ENCODE measurements around the gene FRRS1L.

FRRS1L gene

DNA sequence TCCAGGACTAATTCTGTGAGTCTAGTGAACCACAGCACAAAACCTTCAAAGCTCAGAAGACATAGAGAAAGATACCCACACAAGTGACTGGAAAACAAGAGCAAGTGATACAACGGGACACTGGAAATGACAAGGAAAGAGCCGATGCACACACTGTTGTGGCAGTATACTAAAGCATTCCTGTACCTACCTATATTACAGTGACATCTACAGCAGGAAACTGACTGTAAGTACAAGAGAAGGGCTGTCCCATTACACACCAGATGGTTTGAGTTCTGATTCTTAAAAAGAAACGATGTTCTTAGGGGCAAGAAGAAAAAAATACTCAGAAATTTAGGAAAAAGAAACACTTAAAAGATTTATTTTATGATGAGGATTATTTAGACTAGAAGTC lies 65.8 kb downstream of the FRRS1L start:
- no peak for DNase-seq

DNA sequence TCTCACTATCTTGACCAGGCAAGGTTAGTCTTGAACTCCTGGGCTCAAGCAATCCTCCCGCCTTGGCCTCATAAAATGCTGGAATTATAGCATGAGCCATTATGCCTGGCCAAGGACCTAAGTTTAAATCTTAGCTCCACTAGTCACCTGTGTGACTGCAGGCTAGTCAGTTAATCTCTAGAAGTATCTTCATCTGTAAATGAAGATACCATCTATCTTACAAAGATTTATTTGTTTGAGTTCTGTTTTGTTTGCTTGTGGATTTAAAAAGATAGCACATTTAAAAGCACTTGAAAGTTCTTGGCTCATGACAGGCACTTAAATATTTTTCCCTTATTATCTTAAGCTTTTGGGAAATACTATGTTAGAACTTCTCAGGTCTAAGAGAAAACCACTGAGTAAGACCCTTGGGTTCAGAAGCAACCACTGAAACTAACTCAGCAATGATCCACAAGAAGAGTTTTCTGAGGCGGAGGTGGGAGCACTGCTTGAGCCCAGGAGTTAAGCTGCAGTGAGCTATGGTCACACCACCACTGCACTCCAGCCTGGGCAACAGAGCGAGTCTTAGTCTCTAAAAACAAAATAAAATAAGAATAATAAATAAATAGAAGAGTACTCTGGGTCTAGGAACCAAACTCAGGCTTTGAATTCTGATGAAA lies 66.4 kb downstream of the FRRS1L start:
- no peak for DNase-seq

DNA sequence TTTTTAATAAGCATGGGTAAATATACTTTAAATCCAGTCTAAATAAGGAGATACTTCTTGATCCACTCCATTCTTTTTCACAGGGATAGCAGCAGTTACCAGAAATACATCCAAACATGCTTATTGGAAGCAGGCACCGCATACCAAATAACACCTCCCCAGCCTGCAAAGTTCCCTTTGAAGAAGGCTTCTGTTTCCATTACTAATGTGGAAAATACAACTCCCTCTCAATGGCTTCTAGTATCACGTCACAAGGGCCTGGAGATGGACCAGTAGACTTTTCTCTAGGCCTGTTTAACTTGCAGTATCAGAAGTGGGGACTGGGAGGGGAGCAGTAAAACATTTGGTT lies 68.1 kb downstream of the FRRS1L start:
- DNase-seq: no peak

DNA sequence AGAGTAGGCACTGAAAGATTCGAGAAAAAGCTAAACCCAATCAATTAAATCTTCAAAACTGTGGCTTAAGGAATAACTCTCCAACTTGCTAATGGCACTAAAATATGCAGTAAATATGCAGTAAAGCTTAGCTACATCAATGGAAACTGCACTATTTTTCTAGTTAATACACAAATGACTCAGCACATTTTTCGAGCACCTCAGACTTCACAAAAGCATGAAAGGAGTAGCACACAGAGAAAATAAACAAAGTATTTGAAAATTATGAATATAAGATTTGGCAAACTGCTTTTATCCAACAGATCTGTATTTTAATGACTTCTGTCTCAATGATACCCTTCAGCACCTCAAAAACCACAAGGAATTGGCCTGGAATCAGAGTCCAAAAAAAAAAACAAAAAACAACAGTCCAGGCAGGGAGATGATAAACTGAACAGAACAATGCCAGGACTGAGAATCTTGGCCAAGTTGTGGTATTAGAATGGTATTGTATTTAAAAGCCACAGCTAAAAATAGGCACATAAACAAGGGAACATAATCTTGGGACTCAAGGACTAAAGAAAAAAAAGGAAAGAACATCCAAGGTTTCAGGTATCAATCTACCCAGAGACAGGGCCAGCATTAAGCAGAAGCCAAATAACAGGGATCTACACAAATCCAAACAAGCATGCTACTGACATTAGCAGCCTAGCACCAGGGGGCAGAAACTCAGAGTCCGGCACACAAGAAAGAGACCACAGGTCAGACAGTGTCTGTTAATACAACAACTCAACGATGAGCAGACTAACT lies 68.7 kb downstream of the FRRS1L start:
- no peak for DNase-seq

- DNase-seq: no peak
Observed at GRCh38 chr9:109097146-109097545, 69.9 kb downstream of the FRRS1L start.

GRCh38 chr9:109095321-109095720 lies 71.7 kb downstream of the FRRS1L start:
- DNase-seq: no peak

DNA sequence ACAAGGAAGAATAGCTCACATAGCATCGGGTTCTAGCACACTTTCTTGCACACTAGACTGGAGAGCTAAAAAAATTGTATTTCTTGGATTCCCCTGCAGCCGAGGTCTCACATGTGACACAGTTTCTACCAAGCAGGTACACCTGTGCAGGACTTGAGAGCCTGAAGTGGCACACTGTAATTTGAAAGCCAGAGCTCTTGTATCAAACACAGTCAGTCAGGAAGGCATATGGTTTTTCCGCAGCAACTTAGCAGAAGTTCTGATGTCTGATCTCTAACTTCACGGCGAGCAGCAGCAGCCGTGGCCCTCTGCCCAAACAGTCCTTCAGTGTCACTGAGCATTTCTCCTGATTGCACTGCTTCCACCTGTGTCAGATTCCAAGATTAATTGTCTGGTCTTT lies 72.8 kb downstream of the FRRS1L start:
- no peak for DNase-seq

DNA sequence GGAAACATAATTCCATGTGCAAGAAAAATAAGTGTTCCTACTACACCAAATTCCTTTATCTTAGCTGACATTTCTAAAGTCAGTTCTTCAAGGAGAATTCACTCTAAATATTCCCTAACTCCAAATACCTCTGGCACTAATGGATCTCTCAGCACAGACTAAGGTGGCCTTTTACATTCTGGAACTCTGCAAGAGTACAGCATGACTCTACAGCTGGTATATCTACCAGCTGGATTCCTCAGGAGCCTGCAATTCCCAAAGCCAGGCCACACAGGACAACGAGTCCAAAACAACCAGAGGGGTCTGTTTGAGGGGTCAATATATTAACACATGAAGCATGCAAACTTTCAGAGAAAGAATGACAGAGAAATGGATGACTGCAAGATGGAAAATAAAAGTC lies 74.5 kb downstream of the FRRS1L start:
- DNase-seq: no peak

DNA sequence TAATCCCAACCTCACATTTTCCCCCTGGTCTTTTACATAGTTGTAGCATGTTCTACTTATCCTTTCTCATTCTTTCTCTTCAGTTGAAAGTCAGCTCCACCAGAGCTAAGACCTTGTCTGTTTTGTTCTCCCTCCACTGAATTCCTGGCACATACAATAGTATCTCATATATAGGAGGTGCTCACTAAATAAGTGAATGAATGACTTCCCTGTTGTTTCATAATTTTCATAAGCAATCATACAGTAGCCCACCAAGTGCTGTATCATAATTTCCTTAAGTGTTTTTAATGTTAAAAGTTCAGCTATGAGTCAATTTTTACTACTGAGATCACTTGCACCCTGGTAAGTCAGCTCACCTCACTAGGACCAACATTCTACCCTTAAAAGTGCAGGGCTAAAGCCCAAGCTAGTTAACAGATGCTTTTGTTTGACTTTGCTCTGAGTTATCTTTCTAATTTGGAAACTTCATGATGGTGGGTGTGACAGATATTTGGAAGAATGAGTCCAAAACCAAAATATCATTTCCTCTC lies 74.9 kb downstream of the FRRS1L start:
- no peak for DNase-seq

DNA sequence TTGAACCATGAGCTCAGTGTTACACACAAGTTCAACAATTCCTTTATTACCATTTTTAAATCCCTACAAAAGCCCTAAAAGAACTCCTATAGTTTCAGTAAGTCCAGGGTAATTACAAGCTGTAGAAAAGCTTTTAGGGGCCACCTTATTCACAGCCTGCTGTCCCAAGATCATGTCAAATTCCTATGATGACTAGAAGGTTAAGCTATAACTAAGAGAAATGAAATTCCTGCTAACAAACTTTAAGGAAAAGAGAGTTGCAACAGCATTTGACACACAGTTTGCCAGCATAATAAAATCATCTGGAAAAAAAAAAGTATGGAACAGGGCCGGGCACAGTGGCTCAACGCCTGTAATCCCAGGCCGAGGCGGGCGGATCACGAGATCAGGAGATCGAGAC lies 78.8 kb downstream of the FRRS1L start:
- DNase-seq: no peak

DNA sequence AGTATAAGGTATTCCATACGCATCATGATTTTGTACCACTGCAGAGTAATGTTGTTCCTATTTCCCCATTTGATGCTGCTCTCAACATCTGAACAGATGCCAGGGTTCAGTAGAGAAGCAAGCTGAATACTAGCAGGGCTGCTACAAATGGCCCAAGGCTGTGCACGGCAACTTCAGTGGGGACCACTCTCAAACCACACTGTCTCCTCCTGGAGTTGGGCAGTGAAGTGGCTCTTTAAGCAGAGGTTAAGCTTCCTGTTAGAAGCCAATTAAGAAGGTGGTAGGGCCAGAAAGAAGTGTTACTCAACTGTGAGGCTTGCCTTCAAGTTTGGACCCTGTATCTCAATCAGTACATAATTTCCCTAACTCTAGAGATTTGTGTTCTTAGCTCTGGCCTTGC lies 79.3 kb downstream of the FRRS1L start:
- no peak for DNase-seq

DNA sequence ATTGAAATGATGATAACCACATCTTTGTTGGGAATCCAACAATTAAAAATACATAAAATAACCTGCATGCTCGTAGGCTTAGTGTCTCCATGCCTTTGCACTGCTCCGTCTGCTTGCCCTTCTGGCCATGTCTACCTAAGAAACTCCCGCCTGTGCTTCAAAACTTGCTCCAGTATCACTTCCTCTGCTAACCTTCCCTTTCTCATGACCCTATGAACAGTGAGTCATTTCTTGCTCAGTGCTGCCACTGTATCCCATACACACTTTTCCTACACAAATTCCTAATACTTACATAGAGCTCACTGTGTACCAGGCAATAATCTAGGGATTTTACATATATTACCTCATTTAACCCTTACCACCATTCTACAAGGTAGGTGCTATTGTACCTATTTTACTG lies 80.8 kb downstream of the FRRS1L start:
- DNase-seq: no peak

GRCh38 chr9:109085510-109085909 lies 81.5 kb downstream of the FRRS1L start:
- DNase-seq: no peak

DNA sequence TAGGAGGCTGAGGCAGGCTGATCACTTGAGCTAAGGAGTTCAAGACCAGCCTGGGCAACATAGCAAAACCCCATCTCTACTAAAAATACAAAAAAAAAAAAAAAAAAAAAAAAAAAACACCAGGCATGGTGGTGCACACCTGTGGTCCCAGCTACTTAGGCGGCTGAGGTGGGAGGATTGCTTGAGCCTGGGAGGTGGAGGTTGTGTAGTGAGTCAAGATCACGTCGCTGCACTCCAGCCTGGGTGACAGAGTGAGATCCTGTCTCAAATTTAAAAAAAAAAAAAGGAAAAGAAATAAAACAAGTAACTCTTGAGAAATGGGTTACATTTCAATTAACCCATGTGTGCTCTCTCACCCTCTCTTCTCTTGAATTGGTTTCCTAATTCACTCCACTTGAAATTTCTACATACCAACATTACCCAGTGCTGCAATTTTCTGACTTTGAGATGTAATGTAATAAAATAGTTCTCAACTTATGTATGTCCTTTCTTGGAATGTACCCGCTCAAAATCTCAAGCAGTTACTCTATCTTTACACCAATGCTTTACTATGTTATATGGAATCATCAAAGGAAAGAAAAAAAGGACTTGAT lies 83.1 kb downstream of the FRRS1L start:
- DNase-seq: no peak

DNA sequence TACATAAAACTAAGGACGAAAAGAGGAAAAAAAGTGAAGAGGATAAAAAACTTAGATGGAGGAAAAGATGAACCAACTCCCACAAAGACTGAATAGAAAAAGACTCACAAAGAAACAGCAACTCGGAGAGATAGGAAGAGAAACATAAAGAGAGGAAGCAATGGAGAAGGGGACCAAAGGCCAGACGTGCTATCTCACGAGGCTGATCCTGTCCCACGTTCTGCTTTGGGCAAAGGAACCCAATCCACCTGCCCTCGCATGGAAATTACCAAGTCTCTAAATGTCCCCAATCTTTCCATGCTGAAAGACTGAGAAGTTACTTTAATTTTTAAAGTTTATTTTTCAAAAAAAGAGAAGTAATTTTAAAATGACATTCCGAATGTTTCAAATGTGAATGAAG lies 83.9 kb downstream of the FRRS1L start:
- DNase-seq: no peak

DNA sequence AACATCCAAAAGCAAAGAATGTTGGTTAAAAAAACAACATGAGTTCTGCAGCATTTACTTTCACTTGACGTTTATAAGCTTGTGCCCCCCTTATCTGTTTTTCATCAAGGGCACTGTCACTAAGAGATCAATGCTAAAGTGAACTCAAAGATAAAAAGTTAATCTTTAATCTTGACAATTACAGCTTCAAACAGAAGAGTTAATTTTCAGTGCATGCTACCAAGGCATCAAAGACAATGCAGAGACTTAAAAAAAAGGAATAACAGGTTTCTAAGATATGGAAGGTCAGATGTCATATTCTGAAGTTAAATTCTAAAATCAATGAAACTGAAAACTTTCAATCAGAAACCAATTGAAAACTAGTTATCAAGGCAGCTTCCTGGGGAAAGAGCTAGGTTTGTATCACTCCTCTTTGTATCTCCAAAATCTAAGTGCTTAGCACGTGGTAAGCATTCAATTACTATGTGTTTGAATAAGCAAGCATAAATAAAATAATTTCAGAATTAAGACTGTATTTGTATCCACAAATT lies 84.9 kb downstream of the FRRS1L start:
- DNase-seq: no peak

All from activated CD4-positive, alpha-beta T cell treated with anti-CD3 and anti-CD28 coated beads, Interleukin-2, amount 50 U/mL, for 4 hours (primary cell).